HG03432 (cell line): ENCODE results near the gene TARDBP.
"Not testable (repeated sequence)": the region's sequence is repeated elsewhere in the genome, so short reads cannot be mapped to it uniquely, and the experiment has no call there.

ENCODE experiments used
- ATAC-seq: cut with Tn5 transposase; IDR thresholded peaks from one replicate; pipeline ENCODE4 v1.9.1; 2021; ENCODE audit warnings: mild to moderate bottlenecking, moderate library complexity; ENCODE audit not compliant: unreplicated experiment

Gene TARDBP

DNA sequence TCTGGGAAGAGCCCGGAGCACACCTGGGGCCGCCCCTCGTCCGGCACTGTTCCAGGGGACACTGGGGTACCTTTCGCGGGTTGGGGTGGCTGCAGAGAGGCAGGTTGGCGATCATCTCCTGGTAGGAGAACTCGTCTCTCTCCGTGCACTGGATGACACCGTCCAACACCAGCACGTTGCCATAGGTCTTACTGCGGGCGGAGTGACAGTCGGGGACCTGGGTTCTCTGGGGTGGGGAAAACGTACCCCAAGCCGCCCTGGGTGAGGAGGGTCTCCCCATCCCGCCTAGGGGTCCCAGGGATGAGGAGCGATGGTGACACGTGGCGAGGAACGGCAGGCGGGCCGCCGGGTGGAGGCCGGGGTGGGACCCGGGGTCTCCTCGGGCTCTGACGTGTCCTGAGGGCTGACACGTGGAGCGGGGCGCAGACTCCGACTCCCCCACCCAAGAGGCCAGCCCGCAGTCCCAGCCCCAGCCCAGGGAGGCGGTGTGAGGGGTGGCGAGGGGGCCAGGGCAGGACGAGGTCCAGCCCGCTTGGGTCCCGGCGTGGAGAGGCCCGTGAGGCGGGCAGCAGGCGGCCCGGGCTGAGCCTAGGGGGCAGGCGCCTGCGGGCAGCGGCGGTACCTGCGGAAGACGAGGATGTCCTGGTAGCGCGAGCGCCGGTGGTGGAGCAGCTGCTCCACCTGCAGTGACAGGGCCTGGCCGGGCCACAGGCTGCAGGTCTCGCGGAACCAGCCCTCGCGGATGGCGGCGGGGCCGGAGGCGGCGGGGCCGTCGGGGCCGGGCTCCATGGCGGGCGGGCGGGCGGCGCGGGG is 46.9 kb downstream of the TARDBP start:
- no peak for ATAC-seq

DNA sequence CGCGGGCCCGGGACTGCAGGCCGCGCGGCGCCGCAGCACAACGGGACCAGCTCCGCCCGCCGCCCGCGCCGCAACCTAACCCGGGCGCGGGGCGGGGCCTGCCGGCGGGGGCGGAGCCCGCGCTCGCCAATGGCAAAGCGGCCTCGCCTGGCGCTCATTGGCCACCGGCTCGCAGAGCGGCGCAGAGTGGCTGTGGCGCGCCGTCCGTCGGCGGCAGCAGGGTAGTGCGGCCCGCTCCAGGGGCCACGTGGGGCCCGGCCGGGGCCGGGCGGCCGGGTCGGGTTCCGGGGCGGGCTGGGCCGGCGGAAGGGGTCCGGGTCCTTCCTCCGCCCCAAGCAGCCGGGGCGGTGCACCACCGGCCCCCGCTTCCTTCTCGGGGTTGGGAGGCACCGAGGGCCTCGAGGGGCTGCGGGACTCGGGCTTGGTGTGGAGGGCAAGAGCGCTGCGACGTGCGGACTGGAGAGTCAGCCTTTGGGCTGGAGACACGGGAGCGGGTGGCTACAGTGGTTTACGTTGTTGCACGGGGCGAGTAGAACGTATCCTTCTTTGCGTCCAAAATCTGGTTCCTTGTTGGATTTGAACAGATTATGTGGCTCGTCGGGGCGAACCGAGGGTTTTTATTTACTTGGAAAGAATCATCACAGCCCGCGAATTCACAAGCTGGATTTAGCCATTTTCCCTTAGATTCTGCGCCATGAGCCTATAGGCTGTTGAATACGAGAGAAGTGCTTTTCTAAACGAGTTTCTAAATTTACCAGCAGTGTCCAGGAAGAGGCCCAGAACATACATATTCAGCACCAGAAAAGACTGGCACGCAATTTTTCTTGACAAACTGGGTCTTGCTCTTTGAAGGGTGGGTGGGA is 47.7 kb downstream of the TARDBP start, which contains the start of gene SRM:
Gene SRM, minus strand, starts transcription at position 51 of the 863 bp plus-strand sequence. CDS start 75 bp downstream, outside the sequence.
- peak; percentile 90 for ATAC-seq

DNA sequence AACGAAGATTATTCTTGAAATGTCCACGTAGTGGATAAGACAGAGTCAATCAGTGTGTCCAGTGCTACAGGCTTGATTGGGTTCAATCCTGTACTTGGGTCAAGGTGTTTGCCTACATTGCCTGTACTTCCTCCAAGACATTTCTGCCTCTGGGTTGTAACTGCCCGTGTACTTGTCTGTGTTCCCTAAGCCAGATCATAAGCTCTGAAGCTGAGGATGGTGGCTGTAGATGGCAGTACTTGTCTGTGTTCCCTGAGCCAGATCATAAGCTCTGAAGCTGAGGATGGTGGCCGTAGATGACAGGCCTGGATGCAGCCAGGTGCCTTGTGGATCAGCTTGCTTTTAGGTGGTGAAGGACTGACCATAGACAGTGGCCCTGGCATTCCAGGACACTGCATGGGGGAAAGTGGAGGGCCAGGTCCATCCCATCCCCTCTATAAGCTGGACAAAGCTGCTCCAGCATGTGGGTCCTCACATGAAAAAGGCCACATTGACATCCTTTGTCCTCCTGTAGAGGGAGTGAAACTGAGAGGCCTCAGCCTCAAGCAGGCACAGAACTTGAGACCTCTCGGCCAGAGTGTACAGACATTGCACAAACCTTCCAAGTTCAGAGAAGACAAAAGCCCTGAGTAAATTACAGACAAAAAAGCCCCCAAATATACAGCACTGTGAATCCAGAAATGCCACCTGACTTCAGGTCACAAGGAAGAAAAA is 49.4 kb downstream of the TARDBP start:
- no peak for ATAC-seq

DNA sequence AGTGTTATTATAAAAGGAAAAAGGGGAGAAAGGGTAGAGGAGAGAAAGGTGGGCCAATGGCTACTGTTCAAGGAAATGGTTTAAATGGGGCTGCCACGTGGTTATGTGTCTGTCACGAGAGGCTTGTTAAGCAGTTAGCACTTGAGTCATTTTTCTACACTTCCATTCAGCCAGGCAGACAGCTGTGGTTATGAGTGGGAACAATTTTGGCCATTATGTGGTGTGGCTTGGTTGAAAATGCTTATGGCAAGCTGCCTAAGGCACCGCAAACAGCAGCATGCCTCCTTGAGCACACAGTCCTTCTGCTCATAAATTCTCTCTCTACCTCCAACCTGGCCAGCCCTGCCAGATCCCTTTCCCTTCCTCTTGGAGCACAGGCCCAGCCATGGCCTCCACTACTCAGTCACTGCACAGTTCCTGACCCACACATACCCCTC is 50.5 kb downstream of the TARDBP start:
- ATAC-seq = peak; percentile 26

DNA sequence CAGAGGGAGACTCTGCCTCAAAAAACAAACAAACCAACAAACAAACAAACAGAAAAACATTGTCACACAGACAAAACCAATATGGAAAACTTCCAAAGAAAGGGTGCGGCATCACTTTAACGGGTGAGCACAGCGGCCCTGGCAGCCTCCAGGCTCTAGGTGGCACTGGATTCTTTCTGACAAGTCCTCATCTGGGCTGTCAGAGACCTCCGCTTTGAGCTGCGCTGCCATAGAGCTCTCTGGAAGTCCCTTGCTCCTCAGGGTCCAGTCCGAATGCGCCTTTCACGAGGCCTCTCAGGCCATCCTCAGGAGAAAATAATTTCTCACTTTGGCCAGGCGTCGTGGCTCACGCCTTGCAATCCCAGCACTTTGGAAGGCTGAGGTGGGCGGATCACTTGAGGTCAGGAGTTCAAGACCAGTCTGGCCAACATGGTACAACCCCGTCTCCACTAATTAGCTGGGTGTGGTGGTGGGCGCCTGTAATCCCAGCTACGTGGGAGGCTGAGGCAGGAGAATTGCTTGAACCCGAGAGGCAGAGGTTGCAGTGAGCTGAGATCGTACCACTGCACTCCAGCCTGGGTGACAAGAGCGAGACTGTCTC is 51.6 kb downstream of the TARDBP start:
- not testable (repeated sequence) for ATAC-seq

DNA sequence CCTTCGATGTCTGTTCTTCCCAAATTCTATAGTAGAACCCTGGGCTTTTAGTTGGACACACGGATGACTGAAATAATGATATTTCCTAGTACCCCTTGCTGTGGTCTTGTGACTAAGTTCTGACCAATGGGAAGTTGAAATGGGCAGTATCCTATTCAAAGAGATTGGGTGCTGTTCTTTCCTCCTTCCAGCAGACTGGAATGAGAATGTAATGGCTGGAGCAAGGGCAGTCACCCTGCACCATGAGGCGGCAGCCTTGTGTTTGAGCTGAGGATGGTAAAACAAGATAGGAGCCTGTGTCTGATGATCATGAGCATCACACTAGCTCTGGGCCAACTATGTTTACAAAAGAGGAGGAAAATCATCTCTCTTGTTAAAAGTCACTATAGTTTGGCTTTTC is 52.5 kb downstream of the TARDBP start:
- ATAC-seq = no peak

DNA sequence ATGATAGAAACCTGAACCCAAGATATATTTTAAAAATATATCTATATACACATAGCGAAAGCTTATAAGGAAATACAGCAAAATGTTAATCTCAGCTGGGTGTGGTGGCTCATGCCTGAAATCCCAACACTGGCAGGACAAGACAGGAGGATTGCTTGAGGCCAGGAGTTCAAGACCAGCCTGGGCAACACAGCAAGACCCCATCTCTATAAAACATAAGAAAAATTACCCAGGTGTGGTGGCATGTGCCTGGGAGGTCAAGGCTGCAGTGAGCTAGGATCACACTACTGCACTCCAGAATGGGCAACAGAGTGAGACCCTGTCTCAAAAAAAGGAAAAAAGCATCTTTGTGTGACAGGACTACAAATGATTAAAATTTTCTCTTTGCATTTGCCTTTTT is 53.3 kb downstream of the TARDBP start:
- ATAC-seq = no peak

DNA sequence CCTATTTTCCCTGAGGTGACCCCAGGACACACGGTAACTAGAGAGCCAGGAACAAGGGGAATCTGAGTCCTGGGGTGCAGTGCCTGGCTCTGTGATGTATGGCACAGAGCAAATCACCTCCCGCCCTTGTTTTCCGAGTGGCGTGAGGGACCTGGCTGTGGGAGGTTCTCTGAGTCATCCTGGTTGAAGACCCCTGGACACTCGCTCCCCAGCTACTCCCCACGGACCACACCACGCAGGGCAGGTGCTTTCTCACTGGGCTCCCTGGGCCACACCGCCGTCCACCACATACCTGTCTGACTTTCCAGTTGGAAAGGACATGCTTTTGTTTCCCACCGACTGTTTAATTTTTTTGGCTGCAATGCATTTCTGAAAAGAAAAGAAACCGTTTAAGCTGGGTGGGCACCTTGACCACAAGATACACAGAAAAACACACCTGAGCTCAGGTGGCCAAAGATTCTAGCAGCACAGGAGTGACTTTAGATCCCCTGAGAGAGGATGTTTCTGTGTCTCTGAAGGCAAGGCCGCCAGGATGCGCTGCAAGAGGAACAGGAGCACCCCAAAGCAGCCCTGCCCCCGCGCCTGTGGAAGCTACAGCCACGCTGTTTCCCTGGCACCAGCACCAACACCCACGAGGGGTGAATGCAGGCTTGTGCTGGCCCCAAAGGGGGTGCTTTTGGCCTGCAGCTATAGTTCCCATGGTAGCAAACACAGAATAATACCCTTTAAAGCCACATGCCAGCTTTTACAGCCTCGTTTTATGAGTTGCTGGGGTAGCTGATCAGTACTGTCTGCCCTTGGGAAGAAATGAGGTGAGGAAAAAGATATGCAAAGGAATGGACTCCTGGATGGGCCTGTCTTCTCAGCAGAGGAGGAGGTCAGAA is 55.5 kb downstream of the TARDBP start:
- no peak for ATAC-seq

DNA sequence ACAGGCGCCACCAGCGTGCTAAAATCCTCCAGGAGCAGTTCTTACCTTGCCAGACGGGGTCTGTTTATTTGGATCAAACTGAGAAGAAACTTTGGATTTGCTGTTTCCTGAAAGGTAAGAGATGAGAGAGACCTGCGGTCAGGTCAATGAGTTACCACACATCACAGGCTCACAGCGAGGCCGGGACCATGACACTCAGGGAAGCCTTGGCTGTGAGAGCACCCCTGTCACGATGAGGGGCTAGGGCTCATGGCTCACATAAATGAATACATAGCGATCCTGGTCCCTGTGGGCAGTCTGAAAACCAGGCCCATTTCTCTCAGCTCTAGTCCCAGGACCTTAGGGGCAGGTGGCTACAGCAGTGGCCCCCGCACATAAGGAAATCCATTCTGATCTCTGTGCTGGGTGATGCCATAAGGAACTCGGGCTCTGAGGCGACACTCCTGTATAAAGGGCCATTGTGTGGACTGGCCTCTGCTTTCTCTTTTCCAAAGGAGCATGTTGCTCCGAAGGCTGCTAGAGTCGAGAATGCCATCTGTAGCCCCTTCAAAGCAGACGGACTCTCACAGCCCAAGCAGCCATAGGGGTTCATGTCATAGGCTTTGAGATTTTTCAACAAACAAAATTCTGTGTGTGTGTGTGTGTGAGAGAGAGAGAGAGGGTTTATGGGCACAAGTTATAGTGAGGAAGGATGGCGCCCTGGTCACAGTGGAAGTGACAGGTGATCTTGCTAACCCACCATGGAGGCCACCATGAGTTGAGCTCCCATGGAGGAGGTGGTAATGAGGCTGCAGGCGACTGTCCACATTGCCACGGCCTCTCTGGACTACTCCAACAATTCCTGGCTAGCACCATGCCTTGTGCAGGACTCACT is 56.4 kb downstream of the TARDBP start:
- ATAC-seq = no peak

DNA sequence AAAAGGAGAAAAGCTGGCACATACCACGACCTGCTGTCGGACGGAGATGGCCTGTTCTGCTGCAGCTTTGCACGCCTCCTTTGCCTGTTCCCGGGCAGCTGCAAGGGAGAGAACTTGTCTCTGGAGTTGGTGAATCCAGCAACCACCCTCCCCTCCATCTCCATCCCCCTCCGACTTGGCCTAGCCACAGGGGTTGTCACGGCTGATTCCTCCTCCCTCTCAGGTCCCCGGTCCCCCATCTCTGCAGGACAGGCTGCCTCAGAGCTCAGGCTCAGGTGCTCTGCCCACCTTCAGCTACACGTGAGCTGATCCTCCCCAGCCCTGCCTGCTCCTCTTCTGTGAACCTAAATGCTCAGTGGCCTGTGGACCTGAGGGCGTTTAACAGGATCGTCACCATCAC is 58.4 kb downstream of the TARDBP start:
- ATAC-seq = no peak

DNA sequence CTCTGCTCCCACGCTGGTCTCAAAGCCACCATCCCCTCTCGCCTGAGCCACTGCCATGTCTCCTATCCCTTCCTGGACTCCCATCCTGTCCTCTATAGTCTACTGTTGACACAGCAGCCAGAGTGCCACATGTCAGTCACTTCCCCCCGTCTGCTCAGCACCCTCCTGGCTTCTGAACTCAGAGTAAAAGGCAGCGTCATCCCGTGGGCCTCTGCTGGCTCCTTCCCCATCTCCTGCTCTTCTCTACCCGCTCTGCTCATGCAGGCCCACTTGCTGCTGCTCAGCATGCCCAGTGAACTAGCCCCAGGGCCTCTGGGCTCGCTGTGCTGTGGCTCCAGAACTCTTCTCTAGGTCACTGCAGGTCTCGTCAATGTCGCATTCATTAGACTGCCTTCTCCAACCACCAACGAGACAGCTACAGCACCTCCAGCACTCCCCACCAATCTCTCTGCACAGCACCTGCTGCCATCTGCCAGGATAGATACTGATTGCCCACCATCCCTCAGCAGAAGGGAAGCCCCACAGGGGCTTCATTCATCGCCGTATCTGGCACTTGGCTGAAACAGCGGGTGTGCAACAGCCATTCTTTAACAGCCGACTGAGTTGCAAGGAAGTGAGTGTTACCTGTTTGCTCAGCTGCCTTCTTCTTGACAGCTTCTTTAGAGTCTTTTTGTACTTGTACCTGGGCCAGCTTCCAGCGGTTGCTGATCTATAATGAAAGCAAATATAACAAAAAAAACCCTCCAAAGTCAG is 59.2 kb downstream of the TARDBP start:
- ATAC-seq = no peak

DNA sequence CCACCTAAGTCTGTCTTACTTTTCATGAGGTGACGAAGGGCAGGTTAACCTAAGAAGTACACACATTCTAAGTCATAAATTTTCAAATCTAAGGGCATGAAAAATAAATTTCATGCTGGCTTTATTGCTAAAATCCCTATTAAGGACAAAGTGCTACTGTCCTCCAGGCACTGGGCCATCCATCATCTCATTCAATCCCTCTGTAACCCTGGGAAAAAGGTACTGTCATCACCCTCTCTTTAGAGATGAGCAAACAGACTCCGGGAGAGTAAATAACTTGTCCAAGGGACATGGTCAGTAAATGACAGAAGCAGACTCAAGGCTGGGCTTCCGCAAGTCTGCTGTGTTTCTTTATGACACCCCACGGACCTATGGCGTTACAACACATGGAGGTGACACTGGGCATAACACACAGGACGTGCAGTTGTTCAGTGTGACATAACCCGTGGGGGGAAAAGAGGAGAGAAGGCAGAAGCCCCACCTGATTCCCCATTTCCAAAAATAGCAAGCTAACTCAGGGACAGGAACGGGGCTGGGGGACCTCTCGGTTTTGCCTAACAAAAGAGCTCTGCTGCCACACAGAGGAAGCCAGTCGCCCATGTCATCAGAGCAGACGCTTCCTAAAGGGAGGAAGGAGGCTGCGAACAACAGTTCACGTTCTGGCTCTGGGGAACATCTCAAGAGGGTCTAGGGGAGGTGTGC is 59.9 kb downstream of the TARDBP start:
- ATAC-seq = no peak

DNA sequence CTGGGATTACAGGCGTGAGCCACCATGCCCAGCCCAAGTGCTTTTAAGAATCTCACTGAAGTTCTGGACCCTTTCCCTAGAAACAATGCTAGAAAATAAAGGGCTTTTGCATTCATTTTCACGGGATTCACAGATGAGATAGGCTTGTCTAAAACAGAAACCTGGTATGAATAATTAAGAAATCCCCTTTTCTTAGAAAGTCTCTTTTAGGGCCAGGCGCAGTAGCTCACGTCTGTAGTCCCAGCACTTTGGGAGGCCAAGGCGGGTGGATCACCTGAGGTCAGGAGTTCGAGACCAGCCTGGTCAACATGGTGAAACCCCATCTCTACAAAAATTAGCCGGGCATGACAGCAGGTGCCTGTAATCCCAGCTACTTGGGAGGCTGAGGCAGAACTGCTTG is 60.9 kb downstream of the TARDBP start:
- ATAC-seq = not testable (repeated sequence)
